AML-193 (cell line): Measurements from ENCODE around the gene YBEY.
A peak's percentile ranks its signal among the peaks of the same experiment; 100 is the strongest.
"Not testable (repeated sequence)": the region's sequence is repeated elsewhere in the genome, so short reads cannot be mapped to it uniquely, and the experiment has no call there.

Source experiments
- DNase-seq, 2 experiments: peaks; one replicate each; lab custom pipeline; 2025; lab: John Stamatoyannopoulos, UW

The YBEY gene, protein sequence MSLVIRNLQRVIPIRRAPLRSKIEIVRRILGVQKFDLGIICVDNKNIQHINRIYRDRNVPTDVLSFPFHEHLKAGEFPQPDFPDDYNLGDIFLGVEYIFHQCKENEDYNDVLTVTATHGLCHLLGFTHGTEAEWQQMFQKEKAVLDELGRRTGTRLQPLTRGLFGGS

DNA sequence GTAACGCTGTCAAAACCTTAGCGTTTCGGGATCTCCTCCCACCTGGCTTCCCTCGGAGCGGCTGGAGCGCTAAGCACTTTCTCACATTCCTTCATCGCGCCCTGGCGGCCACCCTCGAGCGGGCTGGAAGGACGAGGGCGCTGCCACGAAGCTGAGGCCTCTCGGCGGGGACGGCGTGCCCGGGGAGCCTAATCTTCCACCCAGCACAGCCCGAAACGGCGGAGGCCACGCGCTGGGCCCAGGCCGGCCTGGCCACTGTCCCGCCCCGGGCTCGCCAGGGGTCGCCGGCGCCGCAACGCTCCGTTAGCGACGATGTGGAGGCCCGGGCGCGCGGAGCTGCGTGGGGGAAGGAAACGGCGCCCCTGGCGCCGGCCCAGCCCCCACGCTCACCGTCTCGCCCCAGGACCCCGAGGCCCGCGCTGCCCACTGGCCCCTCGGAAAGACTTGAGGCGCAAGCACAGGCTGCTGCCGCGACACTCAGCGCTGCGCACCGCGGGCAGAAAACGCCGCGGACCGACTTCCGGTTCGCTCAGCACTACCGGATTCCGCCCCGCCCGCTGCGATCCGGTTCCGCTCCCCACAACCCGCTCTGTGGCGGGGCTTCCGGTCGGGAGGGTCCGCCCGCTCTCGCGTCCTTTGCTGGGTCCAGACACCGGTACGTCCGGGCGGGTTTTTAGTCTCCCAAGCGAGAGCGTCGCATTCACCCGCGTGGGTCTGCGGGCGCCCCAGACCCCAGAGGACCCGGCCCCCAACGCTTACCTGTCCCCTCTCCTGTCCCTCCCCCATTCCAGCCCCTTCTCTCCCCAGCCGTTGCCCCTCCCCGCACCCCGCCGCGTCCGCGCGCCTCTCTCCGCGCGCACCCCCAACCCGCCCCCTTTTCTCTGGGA is at the start of gene YBEY:
Gene YBEY (plus strand): TSS at position 582 of the 887 bp plus-strand sequence. CDS start 572 bp downstream, outside the sequence.
- DNase-seq = peak; percentile 44 to 59

DNA sequence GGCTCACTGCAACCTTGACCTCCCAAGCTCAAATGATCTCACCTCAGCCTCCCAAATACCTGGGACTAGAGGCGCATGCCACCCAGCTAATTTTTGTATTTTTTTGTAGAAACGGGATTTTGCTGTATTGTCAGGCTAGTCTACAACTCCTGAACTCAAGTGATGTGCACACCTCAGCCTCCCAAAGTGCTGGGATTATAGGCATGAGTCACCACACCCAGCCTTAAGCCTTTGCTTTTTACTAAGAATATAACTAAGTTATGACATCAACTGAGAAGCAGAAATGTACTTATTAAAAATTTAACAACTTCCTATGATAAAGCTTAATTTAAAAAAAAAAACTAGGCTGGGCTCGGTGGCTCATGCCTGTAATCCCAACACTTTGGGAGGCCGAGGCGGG is 48.7 kb upstream of the YBEY start:
- DNase-seq = no peak

- no peak for DNase-seq
Measured at GRCh38 chr21:46239817-46240325, 46.3 kb upstream of the YBEY start.

GRCh38 chr21:46241577-46241976 is 44.6 kb upstream of the YBEY start:
- DNase-seq = not testable (repeated sequence)

- DNase-seq = no peak
Measured at GRCh38 chr21:46243325-46243724, 42.8 kb upstream of the YBEY start.

GRCh38 chr21:46243960-46244361 is 42.2 kb upstream of the YBEY start:
- DNase-seq = no peak

GRCh38 chr21:46244602-46245001 is 41.5 kb upstream of the YBEY start:
- no peak for DNase-seq

DNA sequence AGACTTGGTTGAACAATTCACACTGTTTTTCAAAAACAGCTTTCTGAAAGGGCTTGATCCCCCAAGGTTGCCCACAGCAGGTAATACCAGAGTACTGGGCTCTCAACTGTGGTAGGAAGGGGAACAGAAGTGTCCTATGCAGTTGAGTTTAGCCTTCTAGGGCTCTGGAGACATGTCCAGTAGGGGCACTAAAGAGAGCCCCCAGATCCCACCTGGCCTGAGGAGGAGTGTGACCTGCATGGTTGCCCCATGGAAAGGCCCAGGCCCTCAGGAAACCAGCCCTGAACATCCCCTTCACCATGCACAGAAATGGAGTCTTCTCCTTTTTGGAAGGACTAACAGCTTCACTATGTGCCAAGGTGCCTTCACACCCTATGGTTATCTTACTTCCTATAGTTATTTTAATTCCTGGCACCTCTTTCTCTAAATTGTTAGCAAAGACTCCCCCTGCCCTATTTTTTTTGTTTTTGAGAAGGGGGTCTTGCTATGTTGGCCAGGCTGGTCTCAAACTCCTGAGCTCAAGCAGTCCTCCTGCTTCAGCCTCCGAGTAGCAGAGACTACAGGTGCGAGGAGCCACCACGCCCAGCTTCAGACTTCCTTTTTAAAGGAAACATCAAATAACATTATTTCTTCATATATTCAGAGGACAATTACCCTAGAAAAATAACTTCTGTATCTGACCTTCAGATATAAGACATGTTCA is 40.8 kb upstream of the YBEY start:
- DNase-seq = no peak

- DNase-seq = no peak
Measured at GRCh38 chr21:46246345-46246744, 39.8 kb upstream of the YBEY start.

GRCh38 chr21:46247699-46248421 is 38.3 kb upstream of the YBEY start:
- no peak for DNase-seq

DNA sequence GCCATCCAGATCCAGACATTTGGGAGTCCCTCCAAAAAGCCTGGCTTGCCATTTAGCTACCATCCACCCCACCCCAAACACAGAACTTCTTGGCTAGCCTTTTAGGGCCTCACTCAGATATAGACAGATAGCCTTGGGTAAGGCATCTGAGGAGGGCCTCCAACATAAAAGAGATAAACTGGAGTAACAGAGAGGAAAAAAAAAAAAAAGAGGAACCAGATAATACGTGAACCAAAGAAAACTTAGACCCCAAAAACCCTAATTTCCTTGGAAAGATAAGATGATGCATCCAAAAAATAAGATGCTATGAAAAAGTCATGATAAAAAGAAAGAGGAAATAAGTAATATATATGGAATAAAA is 37.7 kb upstream of the YBEY start:
- no peak for DNase-seq

DNA sequence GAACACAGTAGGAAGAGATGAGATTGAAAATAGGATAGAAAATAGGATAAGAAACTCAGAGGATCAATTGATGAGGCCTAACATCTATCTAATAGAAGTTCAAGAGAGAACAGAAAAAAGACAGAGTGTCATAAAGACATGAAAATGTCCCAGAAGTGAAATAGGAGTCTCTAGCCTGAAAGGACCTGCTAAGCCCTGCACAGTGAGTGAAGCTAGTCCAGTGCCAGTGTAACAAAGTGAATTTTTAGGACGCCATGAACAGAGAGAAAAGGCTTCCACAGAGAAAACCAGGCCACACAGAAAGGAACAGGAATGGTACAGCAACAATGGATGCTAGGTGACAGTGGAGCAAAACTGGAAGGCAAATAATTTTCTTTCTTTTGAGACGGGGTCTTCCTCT is 37.3 kb upstream of the YBEY start:
- no peak for DNase-seq

- DNase-seq = no peak
Measured at GRCh38 chr21:46250146-46250725, 35.9 kb upstream of the YBEY start.

- DNase-seq = no peak
Measured at GRCh38 chr21:46252840-46253239, 33.3 kb upstream of the YBEY start.

- no peak for DNase-seq
Measured at GRCh38 chr21:46253610-46254124, 32.5 kb upstream of the YBEY start.

DNA sequence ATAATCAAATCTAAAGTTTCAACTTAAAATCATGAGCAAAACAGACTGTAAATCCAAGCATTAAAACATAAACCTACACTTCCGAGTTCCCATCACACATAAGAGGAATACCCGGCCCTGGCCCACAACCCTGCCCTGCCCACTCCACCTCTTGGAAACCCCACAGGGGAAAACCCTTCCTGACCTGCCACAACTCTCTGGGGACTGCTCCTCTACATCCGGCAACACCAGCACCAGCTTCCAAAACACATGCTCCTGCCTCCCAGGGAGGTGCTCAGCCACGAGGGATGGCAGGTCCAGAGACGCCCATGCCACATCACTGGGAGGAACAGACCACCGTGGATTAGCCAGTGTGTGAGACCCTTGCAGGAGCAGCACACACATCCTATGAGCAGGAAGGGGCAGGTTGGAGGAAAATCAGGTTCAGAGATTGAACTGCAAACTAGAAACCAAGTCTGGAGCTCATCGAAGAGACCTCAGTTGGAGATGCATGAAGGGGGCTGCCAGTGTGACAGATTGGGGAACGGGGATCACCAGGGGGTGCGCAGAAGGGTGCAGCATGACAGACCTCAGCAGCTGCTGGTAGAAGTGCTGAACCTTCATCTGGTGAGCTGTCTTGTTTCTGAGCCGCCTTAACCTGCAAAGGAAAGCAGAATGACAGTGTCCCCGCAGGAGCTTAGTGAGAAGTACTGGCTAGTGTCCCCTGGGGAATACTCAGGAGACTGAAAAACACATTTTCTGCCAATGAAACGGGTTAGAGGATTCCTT is 31.8 kb upstream of the YBEY start:
- no peak for DNase-seq

- no peak for DNase-seq
Measured at GRCh38 chr21:46255166-46255565, 31.0 kb upstream of the YBEY start.

- DNase-seq = no peak
Measured at GRCh38 chr21:46255758-46256337, 30.3 kb upstream of the YBEY start.

GRCh38 chr21:46256501-46256994 is 29.6 kb upstream of the YBEY start:
- no peak for DNase-seq

DNA sequence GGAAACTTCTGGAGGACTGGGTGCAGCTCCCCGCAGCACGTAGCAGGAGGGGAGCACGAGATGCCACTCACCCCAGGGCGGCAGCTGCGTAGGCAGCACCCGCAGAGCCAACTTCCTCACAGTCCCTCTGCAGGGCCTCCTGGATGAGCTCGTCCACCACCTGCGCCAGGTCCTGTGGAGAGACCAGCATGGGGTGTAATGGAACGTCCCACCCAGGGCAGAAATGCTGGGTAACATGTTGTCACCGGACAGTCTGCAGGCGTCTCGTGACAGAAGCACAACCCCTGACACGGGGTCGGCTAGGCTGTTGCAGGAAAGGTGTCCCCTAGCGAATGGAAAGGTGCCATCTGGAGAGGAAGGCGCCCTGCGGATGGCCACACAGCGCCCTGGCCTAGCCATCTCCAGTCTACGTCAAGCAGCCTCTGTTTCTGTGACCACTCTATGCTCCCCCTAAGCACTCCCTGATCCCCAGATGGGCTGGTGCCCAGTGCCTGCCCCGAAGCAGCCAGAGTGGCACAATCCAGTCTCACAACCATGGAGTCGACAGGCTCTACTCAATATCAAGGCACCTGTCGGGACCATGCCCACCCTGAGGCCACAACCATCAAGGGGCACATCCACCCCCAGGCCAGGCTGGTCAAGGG is 22.0 kb upstream of the YBEY start:
- no peak for DNase-seq
